Gastrocnemius medialis (tissue), 4 donors: ENCODE results near the gene SAMD4B. TPM values are rescaled to one million over a fixed set of nuclear protein-coding genes. Genes with fewer than 3 reads are reported as not detected.

Experiments
- ATAC-seq, 2 donors: fragments of 150-250 bp; one replicate each; pipeline ENCODE4 v1.9.1; 2016
- DNase-seq, 2 donors: peaks; one replicate each; pipeline ENCODE4 v3.0.0-alpha.2; 2019
- H3K27ac ChIP-seq, 4 donors: fragments of 200-600 bp; sonication (generic); 1 replicate in 1 of 4; 2 replicates in 3 of 4; pipeline ENCODE4 v1.5.1; 2016 to 2018; ENCODE audit warnings: mild to moderate bottlenecking in 2 of 4, moderate library complexity in 1 of 4
- H3K27me3 ChIP-seq, 3 donors: fragments of 200-600 bp; sonication (generic) in 2 of 3; 1 replicate in 1 of 3; 2 replicates in 2 of 3; pipeline versions ENCODE4 v1.5.1 to v1.6.0; 2016 to 2019; ENCODE audit warnings: mild to moderate bottlenecking in 1 of 3, moderate library complexity in 1 of 3
- H3K36me3 ChIP-seq, 2 donors: fragments of 200-600 bp; sonication (generic) in 1 of 2; one replicate each; pipeline ENCODE4 v1.5.1; 2017 to 2018
- H3K4me1 ChIP-seq, 2 donors: fragments of 200-600 bp; sonication (generic) in 1 of 2; one replicate each; pipeline ENCODE4 v1.5.1; 2016 to 2017; ENCODE audit warnings: mild to moderate bottlenecking in 2 of 2
- H3K4me3 ChIP-seq, 4 donors: fragments of 200-600 bp; sonication (generic) in 3 of 4; 1 replicate in 1 of 4; 2 replicates in 3 of 4; pipeline ENCODE4 v1.5.1; 2016 to 2019; ENCODE audit warnings: mild to moderate bottlenecking in 2 of 4
- H3K9me3 ChIP-seq, 3 donors: fragments of 200-600 bp; sonication (generic) in 2 of 3; 1 replicate in 1 of 3; 2 replicates in 2 of 3; pipeline ENCODE4 v1.5.1; 2016 to 2019
- POLR2A ChIP-seq, 2 donors: fragments of 450-650 bp; IDR thresholded peaks; one replicate each; pipeline ENCODE4 v1.6.1; 2017; ENCODE audit warnings: antibody characterized with exemption in 2 of 2, mild to moderate bottlenecking in 2 of 2, moderate library complexity in 2 of 2
- in situ Hi-C, 4 donors: fragments of 200-750 bp; cut with MboI; loops; one replicate each; pipeline versions ENCODE4 v1.15.0 to v1.8.0; 2017; ENCODE audit warnings: low sequenced_read_pairs in 4 of 4
- intact Hi-C: fragments of 100-400 bp; cut with DNase I; formaldehyde crosslinking; loops from one replicate; pipeline ENCODE4 v1.15.1; 2023; ENCODE audit warnings: low total_unique reads
- total RNA-seq, 4 donors: library from RNA; depleted of rRNA; stranded (reverse); fragments of >200 nt; gene quantifications; one replicate each; pipeline versions ENCODE4 v1.1.0 to v1.2.3, GENCODE V29; 2016
- TF ChIP-seq, protein P1 (sequence below), 5 experiments: fragments of 450-650 bp in 3 of 5; fragments of 200-600 bp in 2 of 5; sonication (generic) in 2 of 5; IDR thresholded peaks in 4 of 5; conservative IDR thresholded peaks in 1 of 5; 1 replicate in 4 of 5; 2 replicates in 1 of 5; pipeline ENCODE4 v1.5.1; 2016 to 2019; ENCODE audit warnings: antibody characterized with exemption in 5 of 5, mild to moderate bottlenecking in 3 of 5, moderate library complexity in 3 of 5

Gene SAMD4B
- total RNA-seq, 4 donors from 2014 or later, result 30.9 to 63.7 (median 59.2) TPM

- TF ChIP-seq POLR2A (IDR thresholded peaks at IDR 0.05), result no peak
- TF ChIP-seq, protein P1, sequence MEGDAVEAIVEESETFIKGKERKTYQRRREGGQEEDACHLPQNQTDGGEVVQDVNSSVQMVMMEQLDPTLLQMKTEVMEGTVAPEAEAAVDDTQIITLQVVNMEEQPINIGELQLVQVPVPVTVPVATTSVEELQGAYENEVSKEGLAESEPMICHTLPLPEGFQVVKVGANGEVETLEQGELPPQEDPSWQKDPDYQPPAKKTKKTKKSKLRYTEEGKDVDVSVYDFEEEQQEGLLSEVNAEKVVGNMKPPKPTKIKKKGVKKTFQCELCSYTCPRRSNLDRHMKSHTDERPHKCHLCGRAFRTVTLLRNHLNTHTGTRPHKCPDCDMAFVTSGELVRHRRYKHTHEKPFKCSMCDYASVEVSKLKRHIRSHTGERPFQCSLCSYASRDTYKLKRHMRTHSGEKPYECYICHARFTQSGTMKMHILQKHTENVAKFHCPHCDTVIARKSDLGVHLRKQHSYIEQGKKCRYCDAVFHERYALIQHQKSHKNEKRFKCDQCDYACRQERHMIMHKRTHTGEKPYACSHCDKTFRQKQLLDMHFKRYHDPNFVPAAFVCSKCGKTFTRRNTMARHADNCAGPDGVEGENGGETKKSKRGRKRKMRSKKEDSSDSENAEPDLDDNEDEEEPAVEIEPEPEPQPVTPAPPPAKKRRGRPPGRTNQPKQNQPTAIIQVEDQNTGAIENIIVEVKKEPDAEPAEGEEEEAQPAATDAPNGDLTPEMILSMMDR (IDR thresholded peaks at IDR 0.05 in 4 of 5, conservative IDR thresholded peaks at IDR 0.05 in 1 of 5), result no peak
- H3K27ac ChIP-seq, result no peak overlapping the region
- in situ Hi-C loops, result no loop called here
- H3K27me3 ChIP-seq, result no peaks in the 10 kb centered on the region
- H3K4me1 ChIP-seq, result peaks cover 1 to 4% of the 10 kb centered on the region in 2 donors
- no peak overlapping the region for H3K4me3 ChIP-seq
- no peaks in the 10 kb centered on the region for H3K9me3 ChIP-seq
- no peaks in the 10 kb centered on the region for H3K36me3 ChIP-seq
- intact Hi-C loops, result no loop called here
- DNase-seq, result no peak
- ATAC-seq, result no peak
These were observed 81.3 kb downstream of the SAMD4B start for GRCh38 chr19:39423258-39424086.

DNA sequence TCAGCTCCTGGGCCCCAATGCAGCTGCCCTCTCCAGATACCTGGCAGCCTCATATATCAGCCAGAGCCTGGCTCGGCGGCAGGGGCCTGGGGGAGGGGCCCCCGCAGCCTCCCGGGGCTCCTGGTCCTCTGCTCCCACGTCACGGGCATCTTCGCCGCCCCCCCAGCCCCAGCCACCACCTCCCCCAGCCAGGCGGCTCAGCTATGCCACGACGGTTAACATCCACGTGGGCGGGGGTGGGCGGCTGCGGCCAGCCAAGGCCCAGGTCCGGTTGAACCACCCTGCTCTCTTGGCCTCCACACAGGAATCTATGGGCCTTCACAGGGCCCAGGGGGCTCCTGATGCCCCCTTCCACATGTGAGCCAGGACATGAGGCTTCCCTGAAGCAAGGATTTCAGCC, 82.7 kb downstream of the SAMD4B start:
- in situ Hi-C loops, result loop anchor here in 2 of 4 donors (25.0 kb wide), 2 partner anchors 112 to 412 kb away; partner anchors contain the start of genes DYRK1B (in 2 of the 2), FBL (in 2 of the 2), EID2 (in 1 of the 2) and EID2B (in 1 of the 2)
- H3K27ac ChIP-seq, result no peak overlapping the region
- peaks cover 2 to 11% of the 10 kb centered on the region in 2 donors for H3K4me1 ChIP-seq
- intact Hi-C loops, result no loop called here
- no peak for DNase-seq
- H3K4me3 ChIP-seq, result no peak overlapping the region
- TF ChIP-seq, protein P1 (IDR thresholded peaks at IDR 0.05 in 4 of 5, conservative IDR thresholded peaks at IDR 0.05 in 1 of 5), result no peak
- TF ChIP-seq POLR2A (IDR thresholded peaks at IDR 0.05), result no peak
- ATAC-seq, result no peak
- no peaks in the 10 kb centered on the region for H3K9me3 ChIP-seq
- no peaks in the 10 kb centered on the region for H3K36me3 ChIP-seq
- no peaks in the 10 kb centered on the region for H3K27me3 ChIP-seq

DNA sequence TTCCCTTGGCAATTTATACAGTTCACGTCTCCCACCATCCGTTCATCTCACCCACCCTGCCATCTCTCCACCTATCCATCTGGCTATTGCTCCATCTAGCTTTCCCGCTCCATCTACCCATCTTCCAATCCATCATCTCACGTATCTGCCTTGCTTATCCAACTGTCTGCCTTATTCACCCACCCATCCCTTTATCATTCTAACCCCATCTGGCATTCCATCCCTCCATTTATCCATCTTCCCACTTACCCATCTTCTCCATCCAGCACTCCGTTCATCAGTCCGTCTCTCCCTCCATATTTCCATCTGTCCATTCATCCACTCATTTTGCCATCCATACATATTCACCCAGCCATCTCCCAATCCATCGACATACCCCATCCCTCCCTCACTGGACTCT, 83.5 kb downstream of the SAMD4B start:
- no peak for DNase-seq
- H3K9me3 ChIP-seq, result no peaks in the 10 kb centered on the region
- ATAC-seq, result no peak
- no peak overlapping the region for H3K27ac ChIP-seq
- no peaks in the 10 kb centered on the region for H3K36me3 ChIP-seq
- intact Hi-C loops (no loop called here), in situ Hi-C loops (loop anchor here in 2 of 4 donors (25.0 kb wide), 2 partner anchors 112 to 412 kb away; partner anchors contain the start of genes DYRK1B (in 2 of the 2), FBL (in 2 of the 2), EID2 (in 1 of the 2) and EID2B (in 1 of the 2))
- no peak for TF ChIP-seq POLR2A (IDR thresholded peaks at IDR 0.05)
- TF ChIP-seq, protein P1 (IDR thresholded peaks at IDR 0.05 in 4 of 5, conservative IDR thresholded peaks at IDR 0.05 in 1 of 5), result no peak
- peaks cover 5 to 11% of the 10 kb centered on the region in 2 donors for H3K4me1 ChIP-seq
- no peaks in the 10 kb centered on the region for H3K27me3 ChIP-seq
- H3K4me3 ChIP-seq, result no peak overlapping the region

- no peak for ATAC-seq
- H3K4me1 ChIP-seq, result peaks cover 5 to 11% of the 10 kb centered on the region in 2 donors
- H3K9me3 ChIP-seq, result no peaks in the 10 kb centered on the region
- no peak for DNase-seq
- H3K27me3 ChIP-seq, result no peaks in the 10 kb centered on the region
- H3K4me3 ChIP-seq, result no peak overlapping the region
- intact Hi-C loops (no loop called here), in situ Hi-C loops (loop anchor here in 2 of 4 donors (25.0 kb wide), 2 partner anchors 111 to 411 kb away; partner anchors contain the start of genes DYRK1B (in 2 of the 2), FBL (in 2 of the 2), EID2 (in 1 of the 2) and EID2B (in 1 of the 2))
- no peak for TF ChIP-seq POLR2A (IDR thresholded peaks at IDR 0.05)
- TF ChIP-seq, protein P1 (IDR thresholded peaks at IDR 0.05 in 4 of 5, conservative IDR thresholded peaks at IDR 0.05 in 1 of 5), result no peak
- H3K36me3 ChIP-seq, result no peaks in the 10 kb centered on the region
- H3K27ac ChIP-seq, result no peak overlapping the region
These were observed 83.9 kb downstream of the SAMD4B start for GRCh38 chr19:39426170-39426569.
